Measurements from ENCODE around the gene GRIK2. TPM values are rescaled to one million over a fixed set of nuclear protein-coding genes. Genes with fewer than 3 reads are reported as not detected.

GRIK2 gene
- total RNA-seq, 1 experiment from 2014 or later: 6.6 TPM

- Histone ChIP-seq H3K36me3 (ENCODE audit: control insufficient read depth, insufficient read depth, low read length) (no peaks in the 10 kb centered on the region), H3K4me1 (ENCODE audit: control insufficient read depth, insufficient read depth, low read length) (peaks cover 3% of the 10 kb centered on the region; the same call in 1 of the 2 replicates), H3K27ac (ENCODE audit: low read length) (no peak overlapping the region), H3K4me3 (ENCODE audit: low read depth in 2 of 2, low read length in 2 of 2) (no peak overlapping the region; a peak in 1 of 4 replicates), H3K27me3 (ENCODE audit: control insufficient read depth, insufficient read depth, low read length) (peaks cover 6% of the 10 kb centered on the region; the same call in 1 of the 2 replicates), H3K9me3 (ENCODE audit: control insufficient read depth, insufficient read depth, low read depth, low read length) (no peaks in the 10 kb centered on the region)
- no peak for TF ChIP-seq REST (IDR thresholded peaks at IDR 0.05; ENCODE audit: insufficient read depth in 1 of 2, low read depth in 2 of 2, low read length in 1 of 2)
- no peak for TF ChIP-seq SIN3A (IDR thresholded peaks at IDR 0.05; ENCODE audit: borderline replicate concordance, insufficient read depth, low read depth, low read length)
- no peak for TF ChIP-seq POLR2AphosphoS5 (IDR thresholded peaks at IDR 0.05; ENCODE audit: low read depth, low read length)
- no peak for TF ChIP-seq CTCF (IDR thresholded peaks at IDR 0.05)
- TF ChIP-seq TCF7L2 (IDR thresholded peaks at IDR 0.05; ENCODE audit: low read depth, low read length): no peak
- ChIA-PET POLR2A (no interaction called here), CTCF (interaction anchor here (0.6 kb wide), 1 partner anchor 87 kb away, joined by 6 read pairs; no protein-coding TSS in a partner anchor)
- in situ Hi-C loops (cut with HindIII; ENCODE audit: low pct_unique_long_range_greater_than_20kb, low sequenced_read_pairs): no loop called here
- DNase-seq (ENCODE audit: low read depth, low spot score) (no peak), ATAC-seq (no peak)
- intact Hi-C loops (cut with micrococcal nuclease; ENCODE audit: unreplicated experiment): loop anchor here (10.0 kb wide), 1 partner anchor 284 kb away; no protein-coding TSS in a partner anchor
- BruUV-seq (replicated peaks): no TSS peak
Measured at GRCh38 chr6:101398716-101399615, 5.5 kb downstream of the GRIK2 start.

- POLR2A ChIA-PET: no interaction called here
- DNase-seq (ENCODE audit: low read depth, low spot score) (no peak), ATAC-seq (no peak)
- Histone ChIP-seq H3K9me3 (ENCODE audit: control insufficient read depth, insufficient read depth, low read depth, low read length) (no peaks in the 10 kb centered on the region), H3K4me3 (ENCODE audit: low read depth in 2 of 2, low read length in 2 of 2) (no peak overlapping the region; a peak in 1 of 4 replicates), H3K27ac (ENCODE audit: low read length) (no peak overlapping the region), H3K27me3 (ENCODE audit: control insufficient read depth, insufficient read depth, low read length) (peaks cover under 1% of the 10 kb centered on the region; the same call in 1 of the 2 replicates), H3K4me1 (ENCODE audit: control insufficient read depth, insufficient read depth, low read length) (no peaks in the 10 kb centered on the region), H3K36me3 (ENCODE audit: control insufficient read depth, insufficient read depth, low read length) (no peaks in the 10 kb centered on the region)
- CTCF ChIA-PET: no interaction called here
- BruUV-seq (replicated peaks): no TSS peak
- no peak for TF ChIP-seq POLR2AphosphoS5 (IDR thresholded peaks at IDR 0.05; ENCODE audit: low read depth, low read length)
- no peak for TF ChIP-seq REST (IDR thresholded peaks at IDR 0.05; ENCODE audit: insufficient read depth in 1 of 2, low read depth in 2 of 2, low read length in 1 of 2)
- TF ChIP-seq CTCF (IDR thresholded peaks at IDR 0.05): no peak
- no peak for TF ChIP-seq TCF7L2 (IDR thresholded peaks at IDR 0.05; ENCODE audit: low read depth, low read length)
- no peak for TF ChIP-seq SIN3A (IDR thresholded peaks at IDR 0.05; ENCODE audit: borderline replicate concordance, insufficient read depth, low read depth, low read length)
- in situ Hi-C loops (cut with HindIII; ENCODE audit: low pct_unique_long_range_greater_than_20kb, low sequenced_read_pairs): no loop called here
- intact Hi-C loops (cut with micrococcal nuclease; ENCODE audit: unreplicated experiment): loop anchor here (10.0 kb wide), 1 partner anchor 285 kb away; no protein-coding TSS in a partner anchor
Measured at GRCh38 chr6:101399616-101400162, 6.2 kb downstream of the GRIK2 start.
